ENCODE measurements around the gene SLC36A3. TPM values are rescaled to one million over a fixed set of nuclear protein-coding genes. Genes with fewer than 3 reads are reported as not detected.
"Not testable (repeated sequence)": the region's sequence is repeated elsewhere in the genome, so short reads cannot be mapped to it uniquely, and the experiment has no call there.

The SLC36A3 gene
- total RNA-seq, 4 donors from 2014 or later = not detected

- TF ChIP-seq CTCF (IDR thresholded peaks at IDR 0.05) (no peak), POLR2AphosphoS5 (IDR thresholded peaks at IDR 0.05) (no peak)
- Histone ChIP-seq H3K36me3 (no peaks in the 10 kb centered on the region), H3K27me3 (no peaks in the 10 kb centered on the region), H3K27ac (replicated peaks in 1 of 4) (peak overlapping the region; percentile 81 to 85 (median 83)), H3K9me3 (no peaks in the 10 kb centered on the region), H3K4me1 (peaks cover 24 to 51% (median 44%) of the 10 kb centered on the region in 4 donors), H3K4me3 (peak overlapping the region in 3 of 4 donors; percentile 41 to 48 (median 42))
- intact Hi-C loops (cut with DNase I) = loop anchor here (2.0 to 5.0 kb wide), 2 partner anchors 70 to 111 kb away; no protein-coding TSS in a partner anchor
- 68% methylated on average over 7 of the region's 7 CpGs for WGBS
- no peak for DNase-seq (ENCODE audit: extremely low spot score)
These were observed 65.9 kb downstream of the SLC36A3 start for GRCh38 chr5:151237685-151238084.

- intact Hi-C loops (cut with DNase I) = loop anchor here (5.0 kb wide), 1 partner anchor 70 kb away; no protein-coding TSS in a partner anchor
- H3K27ac ChIP-seq (replicated peaks in 1 of 4) = peak overlapping the region in 3 of 4 donors; percentile 81 to 85 (median 84)
- H3K4me1 ChIP-seq = peaks cover 24 to 51% (median 44%) of the 10 kb centered on the region in 4 donors
- TF ChIP-seq POLR2AphosphoS5 (IDR thresholded peaks at IDR 0.05) (no peak), CTCF (IDR thresholded peaks at IDR 0.05) (no peak), POLR2A (IDR thresholded peaks at IDR 0.05; ENCODE audit: low read depth) (no peak), EP300 (IDR thresholded peaks at IDR 0.05) (no peak)
- no peaks in the 10 kb centered on the region for H3K27me3 ChIP-seq
- H3K36me3 ChIP-seq = no peaks in the 10 kb centered on the region
- H3K4me3 ChIP-seq = no peak overlapping the region
- no peaks in the 10 kb centered on the region for H3K9me3 ChIP-seq
- DNase-seq (ENCODE audit: extremely low spot score) = no peak
- WGBS = 89% methylated on average over 1 of the region's 1 CpG
These were observed 66.7 kb downstream of the SLC36A3 start for GRCh38 chr5:151236888-151237287.

GRCh38 chr5:151235239-151235571, 68.4 kb downstream of the SLC36A3 start:
- DNase-seq (ENCODE audit: extremely low spot score); H3K9me3 ChIP-seq; H3K27me3 ChIP-seq; H3K36me3 ChIP-seq: not testable (repeated sequence)
- 86% methylated on average over 5 of the region's 6 CpGs for WGBS
- Histone ChIP-seq H3K27ac (replicated peaks in 1 of 4) (peak overlapping the region; percentile 74 to 78 (median 76)), H3K4me1 (peaks cover 24 to 51% (median 44%) of the 10 kb centered on the region in 4 donors), H3K4me3 (peak overlapping the region; percentile 6 to 31 (median 28))
- intact Hi-C loops (cut with DNase I) = loop anchor here (5.0 kb wide), 1 partner anchor 68 kb away; no protein-coding TSS in a partner anchor

GRCh38 chr5:151234476-151235238, 68.9 kb downstream of the SLC36A3 start:
- peak overlapping the region; percentile 74 to 78 (median 76) for H3K27ac ChIP-seq (replicated peaks in 1 of 4)
- WGBS = 19% methylated on average over 17 of the region's 17 CpGs
- intact Hi-C loops (cut with DNase I) = loop anchor here (5.0 kb wide), 1 partner anchor 67 kb away; no protein-coding TSS in a partner anchor

More at GRCh38 chr5:151234476-151235238, 68.9 kb downstream of the SLC36A3 start:
- no peaks in the 10 kb centered on the region for H3K36me3 ChIP-seq
- H3K4me3 ChIP-seq = peak overlapping the region; percentile 6 to 31 (median 28)
- peak; percentile 93 for DNase-seq (ENCODE audit: extremely low spot score)
- no peak for TF ChIP-seq POLR2A (IDR thresholded peaks at IDR 0.05; ENCODE audit: low read depth)
- TF ChIP-seq CTCF (IDR thresholded peaks at IDR 0.05) = peak in 1 of 3 experiments; percentile 5
- peak; percentile 76 for TF ChIP-seq POLR2AphosphoS5 (IDR thresholded peaks at IDR 0.05)
- peaks cover 24 to 47% (median 44%) of the 10 kb centered on the region in 4 donors for H3K4me1 ChIP-seq
- no peaks in the 10 kb centered on the region for H3K9me3 ChIP-seq
- H3K27me3 ChIP-seq = no peaks in the 10 kb centered on the region
